H1 (cell line): Measurements from ENCODE around the gene FAM216A. TPM values are rescaled to one million over a fixed set of nuclear protein-coding genes. Genes with fewer than 3 reads are reported as not detected.

ENCODE experiments used
- CTCF ChIA-PET: fragments of 300-600 bp; sonication (Branson Sonifier 250); formaldehyde crosslinking; loops from one replicate; lab custom pipeline; 2021; ENCODE audit not compliant: partially characterized antibody; lab: Charles Lee
- POLR2A ChIA-PET: fragments of 300-600 bp; sonication (Branson Sonifier 250); formaldehyde crosslinking; loops from one replicate; lab custom pipeline; 2021; ENCODE audit warnings: inconsistent platforms; ENCODE audit not compliant: partially characterized antibody; lab: Charles Lee
- DNase-seq, 2 experiments: peaks; one replicate each; pipeline versions ENCODE4 v3.0.0 to v3.0.0-alpha.2; 2010 to 2022; ENCODE audit warnings: low spot score in 2 of 2, low read depth in 1 of 2, mixed read lengths in 1 of 2
- FAIRE-seq: peaks from 2 replicates; lab custom pipeline; 2011; peaks lifted over from hg19 to GRCh38; lab: Jason Lieb, UNC
- H2AFZ ChIP-seq: 2 replicates; pipeline ENCODE4 v1.8.1; 2012; ENCODE audit warnings: low read length, inconsistent platforms
- H2AK5ac ChIP-seq: 2 replicates; pipeline ENCODE4 v1.6.1; 2013; ENCODE audit warnings: low read depth, low read length
- H2BK120ac ChIP-seq: replicated peaks from 2 replicates; pipeline ENCODE3; 2013; ENCODE audit warnings: low read depth, low read length, inconsistent platforms
- H2BK12ac ChIP-seq: 2 replicates; pipeline ENCODE4 v1.6.1; 2013; ENCODE audit warnings: low read depth, low read length
- H2BK15ac ChIP-seq: 2 replicates; pipeline ENCODE4 v1.6.1; 2013; ENCODE audit warnings: low read length
- H2BK20ac ChIP-seq: 2 replicates; pipeline ENCODE4 v1.6.1; 2013; ENCODE audit warnings: low read length
- H2BK5ac ChIP-seq: 2 replicates; pipeline ENCODE4 v1.6.1; 2013; ENCODE audit warnings: low read depth, low read length
- H3K14ac ChIP-seq: 2 replicates; pipeline ENCODE4 v1.6.1; 2013; ENCODE audit warnings: inconsistent platforms; ENCODE audit not compliant: insufficient read length
- H3K18ac ChIP-seq: 2 replicates; pipeline ENCODE4 v1.6.1; 2013; ENCODE audit warnings: low read length; ENCODE audit errors: extremely low read depth
- H3K23ac ChIP-seq: 2 replicates; pipeline ENCODE4 v1.6.1; 2013; ENCODE audit warnings: inconsistent platforms; ENCODE audit not compliant: insufficient read length
- H3K23me2 ChIP-seq: 2 replicates; pipeline ENCODE4 v1.6.1; 2013; ENCODE audit warnings: low read depth, low read length
- H3K27ac ChIP-seq: 2 replicates; pipeline ENCODE4 v1.6.1; 2011; ENCODE audit warnings: low read depth, low read length, inconsistent platforms
- H3K27me3 ChIP-seq, 4 experiments: replicated peaks in 1 of 4; 1 replicate in 1 of 4; 2 replicates in 3 of 4; pipeline versions ENCODE4 v1.6.1 to v1.8.1; 2011 to 2013; ENCODE audit warnings: low read length in 3 of 4, mild to moderate bottlenecking in 3 of 4, inconsistent platforms in 2 of 4, mixed read lengths in 2 of 4, moderate library complexity in 1 of 4; ENCODE audit not compliant: control insufficient read depth in 3 of 4, insufficient read depth in 3 of 4; ENCODE audit errors: extremely low read depth in 1 of 4
- H3K36me3 ChIP-seq, 4 experiments: 2 replicates each; pipeline versions ENCODE4 v1.6.1 to v1.8.1; 2011 to 2013; ENCODE audit warnings: mild to moderate bottlenecking in 4 of 4, low read length in 3 of 4, moderate library complexity in 2 of 4, control low read depth in 1 of 4, inconsistent platforms in 1 of 4; ENCODE audit not compliant: insufficient read depth in 4 of 4, control insufficient read depth in 2 of 4
- H3K4ac ChIP-seq: replicated peaks from 2 replicates; pipeline ENCODE3; 2013; ENCODE audit warnings: low read length, low read depth, mixed read lengths, inconsistent platforms; ENCODE audit not compliant: insufficient read length
- H3K4me1 ChIP-seq, 4 experiments: replicated peaks in 1 of 4; 1 replicate in 1 of 4; 2 replicates in 3 of 4; pipeline versions ENCODE4 v1.6.1 to v1.8.1; 2011 to 2013; ENCODE audit warnings: low read length in 3 of 4, inconsistent platforms in 2 of 4, mixed read lengths in 1 of 4; ENCODE audit not compliant: insufficient read depth in 4 of 4, control insufficient read depth in 3 of 4
- H3K4me2 ChIP-seq, 2 experiments: 2 replicates each; pipeline versions ENCODE4 v1.6.1 to v1.8.1; 2011 to 2013; ENCODE audit warnings: low read depth in 2 of 2, low read length in 2 of 2, control low read depth in 1 of 2, inconsistent platforms in 1 of 2, mild to moderate bottlenecking in 1 of 2; ENCODE audit not compliant: insufficient read depth in 1 of 2
- H3K4me3 ChIP-seq, 4 experiments: fragments of 200-600, 300-600 bp in 1 of 4; sonication (generic), shearing (Covaris generic), sonication (Bioruptor Twin) in 1 of 4; 2 replicates each; pipeline versions ENCODE4 v1.5.1 to v1.8.1; 2011 to 2016; ENCODE audit warnings: low read length in 4 of 4, low read depth in 3 of 4, control low read depth in 2 of 4, inconsistent platforms in 2 of 4, mild to moderate bottlenecking in 2 of 4, mixed read lengths in 1 of 4, moderate library complexity in 1 of 4; ENCODE audit not compliant: insufficient read depth in 2 of 4; ENCODE audit errors: extremely low read depth in 1 of 4
- H3K56ac ChIP-seq: replicated peaks from 2 replicates; pipeline ENCODE3; 2013; ENCODE audit warnings: low read depth, mild to moderate bottlenecking, mixed read lengths, low read length, inconsistent platforms; ENCODE audit not compliant: insufficient read length
- H3K79me1 ChIP-seq: 2 replicates; pipeline ENCODE4 v1.6.1; 2013; ENCODE audit warnings: low read depth, low read length, control low read depth
- H3K79me2 ChIP-seq, 2 experiments: 2 replicates each; pipeline versions ENCODE4 v1.6.1 to v1.8.1; 2012 to 2013; ENCODE audit warnings: low read length in 2 of 2, mild to moderate bottlenecking in 2 of 2, inconsistent platforms in 1 of 2; ENCODE audit not compliant: insufficient read depth in 2 of 2, control insufficient read depth in 1 of 2
- H3K9ac ChIP-seq, 4 experiments: replicated peaks in 1 of 4; 1 replicate in 1 of 4; 2 replicates in 3 of 4; pipeline versions ENCODE4 v1.6.1 to v1.8.1; 2011 to 2013; ENCODE audit warnings: low read depth in 3 of 4, low read length in 3 of 4, control low read depth in 2 of 4, mild to moderate bottlenecking in 2 of 4, moderate library complexity in 2 of 4, inconsistent platforms in 1 of 4; ENCODE audit errors: extremely low read depth in 1 of 4
- H3K9me3 ChIP-seq, 2 experiments: 2 replicates each; pipeline versions ENCODE4 v1.6.1 to v1.8.1; 2012 to 2013; ENCODE audit warnings: mild to moderate bottlenecking in 2 of 2, moderate library complexity in 2 of 2, control low read depth in 1 of 2, inconsistent platforms in 1 of 2, low read depth in 1 of 2, low read length in 1 of 2, mixed read lengths in 1 of 2; ENCODE audit not compliant: insufficient read depth in 2 of 2
- H4K20me1 ChIP-seq, 2 experiments: replicated peaks in 1 of 2; 2 replicates each; pipeline versions ENCODE3 to v1.8.1; 2011 to 2013; ENCODE audit warnings: inconsistent platforms in 2 of 2, low read length in 2 of 2, mild to moderate bottlenecking in 1 of 2; ENCODE audit not compliant: insufficient read depth in 2 of 2, control insufficient read depth in 1 of 2
- H4K5ac ChIP-seq: 2 replicates; pipeline ENCODE4 v1.6.1; 2013; ENCODE audit warnings: low read length, low read depth, mixed read lengths, inconsistent platforms; ENCODE audit not compliant: insufficient read length
- H4K8ac ChIP-seq: 2 replicates; pipeline ENCODE4 v1.8.0; 2013; ENCODE audit warnings: mild to moderate bottlenecking, moderate library complexity, low read length, inconsistent platforms; ENCODE audit not compliant: insufficient read depth; ENCODE audit errors: extremely low read depth
- H4K91ac ChIP-seq: replicated peaks from 2 replicates; pipeline ENCODE3; 2013; ENCODE audit warnings: low read length, mixed read lengths, inconsistent platforms; ENCODE audit not compliant: insufficient read length
- EP300 ChIP-seq, 2 experiments: IDR thresholded peaks; 1 replicate in 1 of 2; 2 replicates in 1 of 2; pipeline ENCODE4 v1.6.1; 2011 to 2012; ENCODE audit warnings: low read depth in 2 of 2, low read length in 2 of 2, mild to moderate bottlenecking in 2 of 2, borderline replicate concordance in 1 of 2, inconsistent platforms in 1 of 2, moderate library complexity in 1 of 2
- EZH2 ChIP-seq: fragments of 200-600 bp; sonication (generic); IDR thresholded peaks from 2 replicates; pipeline ENCODE4 v1.7.1; 2012; ENCODE audit warnings: low read depth, mild to moderate bottlenecking, moderate library complexity, low read length, inconsistent platforms; ENCODE audit not compliant: severe bottlenecking
- RAD21 ChIP-seq, 2 experiments: IDR thresholded peaks in 1 of 2; conservative IDR thresholded peaks in 1 of 2; 2 replicates each; pipeline ENCODE4 v1.6.1; 2011; ENCODE audit warnings: low read depth in 2 of 2, low read length in 2 of 2, improper control_type of control experiment in 1 of 2, inconsistent platforms in 1 of 2, mild to moderate bottlenecking in 1 of 2, moderate library complexity in 1 of 2
- TEAD4 ChIP-seq: IDR thresholded peaks from 2 replicates; pipeline ENCODE4 v1.6.1; 2012; ENCODE audit warnings: low read depth, low read length, inconsistent platforms, mixed read lengths
- WGBS, 2 experiments: shearing (Covaris generic) in 1 of 2; methylation state at CpG; one replicate each; pipeline versions ENCODE4 v1.1.6 to v1.1.7; 2013 to 2015; ENCODE audit warnings: low lambda C conversion rate in 2 of 2, mixed read lengths in 2 of 2, inconsistent platforms in 1 of 2, low coverage in 1 of 2, missing lambda C conversion rate in 1 of 2; ENCODE audit not compliant: insufficient replicate concordance in 2 of 2, insufficient coverage in 1 of 2, insufficient read length in 1 of 2; ENCODE audit errors: extremely low coverage in 1 of 2, missing lambda C conversion rate in 1 of 2; 5-methylcytosine and 5-hydroxymethylcytosine counted together
- polyA plus RNA-seq, 7 experiments: library from polyadenylated mRNA; depleted of rRNA in 3 of 7; stranded (reverse) in 5 of 7; unstranded in 2 of 7; fragments of >200 nt in 5 of 7; fragments of 200-250 nt in 2 of 7; gene quantifications; 1 replicate in 5 of 7; 2 replicates in 1 of 7; 4 replicates in 1 of 7; pipeline versions ENCODE4 v1.2.1 to v1.2.3, GENCODE V29; 2011 to 2013; ENCODE audit warnings: missing spikeins in 2 of 7, mixed read lengths in 2 of 7
- total RNA-seq: library from RNA; stranded (reverse); fragmentation: NEBNext Ultra II Directional; extraction: Animal tissue kit (Norgen Biotek cat#: 25700); gene quantifications from 2 replicates; pipeline ENCODE4 v1.2.1, GENCODE V29; 2021

The FAM216A gene
- total and polyA plus RNA-seq, 2 of the 8 experiments (the other 6 are each of a cell fraction or from before 2014, with no cell fraction given), result 19.8 to 24.6 TPM

DNA sequence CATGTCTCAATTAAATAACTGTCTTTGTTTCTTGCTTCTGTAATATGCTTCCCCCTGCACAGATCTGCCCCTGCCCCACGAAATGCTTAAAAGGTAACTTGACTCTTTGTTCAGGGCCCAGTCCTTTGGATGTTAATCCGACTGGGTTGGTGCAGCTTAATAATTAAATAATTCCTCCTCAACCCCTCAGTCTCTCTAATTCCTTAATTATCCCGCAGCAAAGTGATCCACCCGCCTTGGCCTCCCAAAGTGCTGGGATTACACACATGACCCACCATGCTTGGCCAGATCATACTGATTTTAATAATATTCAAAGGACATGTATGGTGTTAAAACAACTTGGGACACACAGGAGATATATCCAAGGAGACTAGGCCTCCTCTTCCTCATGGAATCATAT lies 46.9 kb upstream of the FAM216A start:
- ChIA-PET POLR2A (interaction anchor here (1.0 to 1.3 kb wide), 2 partner anchors 10 to 55 kb away, joined by 3 to 5 read pairs; no protein-coding TSS in a partner anchor), CTCF (interaction anchor here (0.6 to 3.1 kb wide), 5 partner anchors 10 to 1010 kb away, joined by 3 to 21 read pairs (median 3); no protein-coding TSS in a partner anchor)
- Histone ChIP-seq H2BK12ac (no peak overlapping the region), H2AFZ (0 out of 2 replicates have a peak overlapping the region, but pooled peaks have one; percentile 19), H3K56ac (no peak overlapping the region), H3K4me1 (peaks cover 3 to 5% (median 3%) of the 10 kb centered on the region in 4 experiments; a peak in 4 of 7 replicates), H3K36me3 (no peaks in the 10 kb centered on the region), H4K20me1 (no peaks in the 10 kb centered on the region), H2AK5ac (no peak overlapping the region), H2BK20ac (no peak overlapping the region), H3K23me2 (no peaks in the 10 kb centered on the region), H3K79me2 (no peaks in the 10 kb centered on the region), H2BK15ac (no peak overlapping the region), H4K8ac (no peak overlapping the region), H3K27ac (no peak overlapping the region), H3K4me3 (no peak overlapping the region), H3K9me3 (no peaks in the 10 kb centered on the region), H3K27me3 (no peaks in the 10 kb centered on the region), H3K14ac (no peak overlapping the region), H3K23ac (no peak overlapping the region), H4K5ac (no peak overlapping the region), H3K4ac (no peak overlapping the region), H3K79me1 (no peaks in the 10 kb centered on the region), H3K18ac (no peak overlapping the region), H3K9ac (no peak overlapping the region), H4K91ac (no peak overlapping the region), H2BK120ac (no peak overlapping the region), H3K4me2 (no peak overlapping the region), H2BK5ac (no peak overlapping the region)
- no peak for TF ChIP-seq TEAD4
- TF ChIP-seq EP300 (IDR thresholded peaks at IDR 0.05; ENCODE audit: borderline replicate concordance in 1 of 2, low read depth in 2 of 2, low read length in 2 of 2), result no peak
- TF ChIP-seq EZH2, result no peak
- TF ChIP-seq RAD21 (IDR thresholded peaks at IDR 0.05 in 1 of 2, conservative IDR thresholded peaks at IDR 0.05 in 1 of 2; ENCODE audit: low read depth in 2 of 2, low read length in 2 of 2), result no peak
- FAIRE-seq (no peak), DNase-seq (no peak)
- WGBS, 2 experiments, result 85% methylated on average over 4 of the region's 4 CpGs; no CpG with 5 or more reads in 1 of the 2 experiments
